Neural cell (in vitro differentiated cells): ENCODE data around the gene NFILZ. TPM values are rescaled to one million over a fixed set of nuclear protein-coding genes. Genes with fewer than 3 reads are reported as not detected.

Experiments
- H2AFZ ChIP-seq: fragments of 200-600, 300-800 bp; sonication (generic), shearing (Covaris generic); 2 replicates; pipeline ENCODE4 v1.6.0; 2014; ENCODE audit warnings: low read depth, mild to moderate bottlenecking, antibody characterized with exemption, low read length, moderate library complexity
- H3F3A ChIP-seq: fragments of 200-600 bp; shearing (Covaris generic); 2 replicates; pipeline ENCODE4 v1.6.1; 2016; ENCODE audit warnings: mild to moderate bottlenecking, moderate library complexity, mixed read lengths, antibody characterized with exemption, low read length; ENCODE audit not compliant: insufficient read depth, poor library complexity, severe bottlenecking
- H3K27ac ChIP-seq: fragments of 200-600, 300-800 bp; sonication (generic), shearing (Covaris generic); 2 replicates; pipeline ENCODE4 v1.5.1; 2014; ENCODE audit warnings: mild to moderate bottlenecking, low read length, moderate library complexity
- H3K27me3 ChIP-seq: fragments of 300-800, 200-600 bp; sonication (generic), shearing (Covaris generic); 2 replicates; pipeline ENCODE4 v1.6.0; 2014; ENCODE audit warnings: mild to moderate bottlenecking, low read depth, low read length, moderate library complexity; ENCODE audit not compliant: insufficient read depth
- H3K36me3 ChIP-seq: fragments of 300-800, 200-600 bp; sonication (generic), shearing (Covaris generic); 2 replicates; pipeline ENCODE4 v1.5.1; 2014; ENCODE audit warnings: mild to moderate bottlenecking, antibody characterized with exemption, low read length, moderate library complexity; ENCODE audit not compliant: insufficient read depth
- H3K4me2 ChIP-seq: fragments of 300-800, 200-600 bp; sonication (generic), shearing (Covaris generic); 2 replicates; pipeline ENCODE4 v1.6.0; 2014; ENCODE audit warnings: mild to moderate bottlenecking, low read length
- H3K4me3 ChIP-seq: fragments of 300-800, 200-600 bp; sonication (generic), shearing (Covaris generic); 2 replicates; pipeline ENCODE4 v1.5.1; 2014; ENCODE audit warnings: mild to moderate bottlenecking, low read length, moderate library complexity
- H3K79me2 ChIP-seq: fragments of 200-600 bp; shearing (Covaris generic); replicated peaks from 2 replicates; pipeline ENCODE4 v1.6.0; 2014; ENCODE audit warnings: mild to moderate bottlenecking, low read length, moderate library complexity; ENCODE audit not compliant: insufficient read depth
- H3K9ac ChIP-seq: fragments of 300-800, 200-600 bp; sonication (generic), shearing (Covaris generic); 2 replicates; pipeline ENCODE4 v1.6.1; 2016; ENCODE audit warnings: mild to moderate bottlenecking, low read length, mixed read lengths
- H3K9me2 ChIP-seq: fragments of 200-600 bp; shearing (Covaris generic); 2 replicates; pipeline ENCODE4 v1.6.1; 2016; ENCODE audit warnings: mild to moderate bottlenecking, low read length, mixed read lengths; ENCODE audit not compliant: insufficient read depth
- H3K9me3 ChIP-seq: fragments of 200-600, 300-800 bp; sonication (generic), shearing (Covaris generic); 2 replicates; pipeline ENCODE4 v1.6.1; 2016; ENCODE audit warnings: mild to moderate bottlenecking, mixed run types, low read length, moderate library complexity, mixed read lengths
- H4K20me1 ChIP-seq: fragments of 200-600 bp; shearing (Covaris generic); 2 replicates; pipeline ENCODE4 v1.6.1; 2016; ENCODE audit warnings: mild to moderate bottlenecking, mixed run types; ENCODE audit not compliant: insufficient read depth
- CTCF ChIP-seq: fragments of 450-650 bp; IDR thresholded peaks from 2 replicates; pipeline ENCODE4 v1.5.1; 2014; ENCODE audit warnings: antibody characterized with exemption, mild to moderate bottlenecking, moderate library complexity; ENCODE audit not compliant: poor library complexity, severe bottlenecking
- EP300 ChIP-seq: fragments of 450-650 bp; conservative IDR thresholded peaks from 2 replicates; pipeline ENCODE4 v1.6.1; 2014; ENCODE audit warnings: antibody characterized with exemption, mild to moderate bottlenecking, moderate library complexity; ENCODE audit not compliant: poor library complexity, severe bottlenecking
- EZH2 ChIP-seq: fragments of 200-600, 300-800 bp; shearing (Covaris generic), sonication (generic); IDR thresholded peaks from 2 replicates; pipeline ENCODE4 v1.6.1; 2014; ENCODE audit warnings: antibody characterized with exemption, low read length, borderline replicate concordance, mild to moderate bottlenecking; ENCODE audit not compliant: insufficient read depth, poor library complexity, severe bottlenecking
- MXI1 ChIP-seq: fragments of 450-650 bp; conservative IDR thresholded peaks from 2 replicates; pipeline ENCODE4 v1.6.1; 2014; ENCODE audit warnings: antibody characterized with exemption, mild to moderate bottlenecking; ENCODE audit not compliant: poor library complexity, severe bottlenecking
- RAD21 ChIP-seq: fragments of 450-650 bp; conservative IDR thresholded peaks from 2 replicates; pipeline ENCODE4 v1.6.1; 2014; ENCODE audit warnings: antibody characterized with exemption, mild to moderate bottlenecking, moderate library complexity
- REST ChIP-seq: IDR thresholded peaks from 2 replicates; pipeline ENCODE4 v1.6.1; 2012; ENCODE audit warnings: borderline replicate concordance
- TAF1 ChIP-seq: IDR thresholded peaks from 2 replicates; pipeline ENCODE4 v1.6.1; 2012; ENCODE audit warnings: low read depth
- polyA plus RNA-seq: library from polyadenylated mRNA; depleted of rRNA; stranded (reverse); fragments of >200 nt; gene quantifications from 2 replicates; pipeline ENCODE4 v1.2.3, GENCODE V29; 2014

NFILZ gene
- polyA plus RNA-seq, 1 donor from 2014 or later, result not detected

GRCh38 chr19:8584965-8585893, 45.2 kb upstream of the NFILZ start:
- H3K4me2 ChIP-seq, result no peak overlapping the region

GRCh38 chr19:8585894-8586750, 44.3 kb upstream of the NFILZ start:
- Histone ChIP-seq H3K36me3 (no peaks in the 10 kb centered on the region), H4K20me1 (no peaks in the 10 kb centered on the region), H3K27ac (no peak overlapping the region), H3K27me3 (no peaks in the 10 kb centered on the region), H3K79me2 (no peaks in the 10 kb centered on the region), H3K4me2 (no peak overlapping the region), H3K9ac (no peak overlapping the region), H3K9me2 (no peaks in the 10 kb centered on the region), H3K9me3 (no peaks in the 10 kb centered on the region), H3K4me3 (no peak overlapping the region), H2AFZ (no peak overlapping the region), H3F3A (no peaks in the 10 kb centered on the region)
- TF ChIP-seq CTCF (peak; percentile 31), TAF1 (no peak)

More at GRCh38 chr19:8584965-8585893, 45.2 kb upstream of the NFILZ start:
- Histone ChIP-seq H3K9ac (no peak overlapping the region), H3K4me3 (no peak overlapping the region), H3K9me2 (no peaks in the 10 kb centered on the region), H3F3A (no peaks in the 10 kb centered on the region), H4K20me1 (no peaks in the 10 kb centered on the region), H3K36me3 (no peaks in the 10 kb centered on the region), H2AFZ (no peak overlapping the region), H3K27ac (no peak overlapping the region), H3K27me3 (no peaks in the 10 kb centered on the region), H3K79me2 (no peaks in the 10 kb centered on the region), H3K9me3 (no peaks in the 10 kb centered on the region)
- TF ChIP-seq REST, result no peak
- no peak for TF ChIP-seq RAD21

GRCh38 chr19:8589177-8589714, 41.2 kb upstream of the NFILZ start:
- no peaks in the 10 kb centered on the region for H3K27me3 ChIP-seq
- no peaks in the 10 kb centered on the region for H3K79me2 ChIP-seq
- no peaks in the 10 kb centered on the region for H3F3A ChIP-seq
- H3K4me2 ChIP-seq, result no peak overlapping the region
- H3K4me3 ChIP-seq, result no peak overlapping the region
- H3K9me3 ChIP-seq, result no peaks in the 10 kb centered on the region
- no peaks in the 10 kb centered on the region for H4K20me1 ChIP-seq
- no peak overlapping the region for H3K9ac ChIP-seq
- no peaks in the 10 kb centered on the region for H3K9me2 ChIP-seq
- H3K36me3 ChIP-seq, result no peaks in the 10 kb centered on the region
- H3K27ac ChIP-seq, result no peak overlapping the region
- no peak overlapping the region for H2AFZ ChIP-seq
- TF ChIP-seq EP300 (no peak), MXI1 (no peak), RAD21 (no peak), REST (no peak), EZH2 (no peak)
